Parathyroid adenoma (tissue), 2 donors: ENCODE data around the gene MTUS2.

Source experiments
- H2AFZ ChIP-seq: fragments of 300-600 bp; sonication (generic); one replicate; pipeline ENCODE4 v1.7.0; 2017; ENCODE audit warnings: antibody characterized with exemption, mild to moderate bottlenecking
- H3K27ac ChIP-seq: fragments of 300-600 bp; sonication (generic); one replicate; pipeline ENCODE4 v1.7.0; 2017
- H3K27me3 ChIP-seq: fragments of 300-600 bp; sonication (generic); one replicate; pipeline ENCODE4 v1.7.0; 2017; ENCODE audit warnings: low read length; ENCODE audit not compliant: control insufficient read depth, insufficient read depth
- H3K36me3 ChIP-seq: fragments of 300-600 bp; sonication (generic); one replicate; pipeline ENCODE4 v1.7.0; 2017; ENCODE audit warnings: low read length; ENCODE audit not compliant: control insufficient read depth, insufficient read depth
- H3K4me1 ChIP-seq: fragments of 300-600 bp; sonication (generic); one replicate; pipeline ENCODE4 v1.7.0; 2017; ENCODE audit warnings: control low read depth
- H3K4me2 ChIP-seq: fragments of 300-600 bp; sonication (generic); one replicate; pipeline ENCODE4 v1.7.0; 2017; ENCODE audit warnings: low read length
- H3K4me3 ChIP-seq: fragments of 300-600 bp; sonication (generic); one replicate; pipeline ENCODE4 v1.7.0; 2017; ENCODE audit warnings: low read depth, low read length
- H3K79me2 ChIP-seq: fragments of 300-600 bp; sonication (generic); one replicate; pipeline ENCODE4 v1.7.0; 2017; ENCODE audit warnings: control low read depth
- H3K9ac ChIP-seq: fragments of 300-600 bp; sonication (generic); one replicate; pipeline ENCODE4 v1.7.0; 2017; ENCODE audit warnings: mild to moderate bottlenecking
- H3K9me3 ChIP-seq: fragments of 300-600 bp; sonication (generic); one replicate; pipeline ENCODE4 v1.7.0; 2017; ENCODE audit warnings: low read length; ENCODE audit not compliant: control insufficient read depth
- CTCF ChIP-seq: fragments of 300-600 bp; sonication (generic); IDR thresholded peaks from one replicate; pipeline ENCODE4 v1.7.0; 2017; ENCODE audit warnings: antibody characterized with exemption, mild to moderate bottlenecking
- donor health status: primary hyperparathyroidism.

MTUS2 gene

GRCh38 chr13:29453617-29454011 lies 633.5 kb downstream of the MTUS2 start:
- Histone ChIP-seq H3K9me3 (no peaks in the 10 kb centered on the region), H3K27ac (no peak overlapping the region), H3K4me2 (no peak overlapping the region), H3K79me2 (no peaks in the 10 kb centered on the region), H3K9ac (no peak overlapping the region), H2AFZ (no peak overlapping the region), H3K4me1 (no peaks in the 10 kb centered on the region), H3K27me3 (no peaks in the 10 kb centered on the region), H3K36me3 (no peaks in the 10 kb centered on the region), H3K4me3 (no peak overlapping the region)
- no peak for TF ChIP-seq CTCF

GRCh38 chr13:29454931-29455481 lies 634.9 kb downstream of the MTUS2 start:
- H3K4me2 ChIP-seq, result no peak overlapping the region
- H3K4me1 ChIP-seq, result no peaks in the 10 kb centered on the region
- no peak overlapping the region for H3K9ac ChIP-seq
- peaks cover 2% of the 10 kb centered on the region for H3K9me3 ChIP-seq
- H3K27me3 ChIP-seq, result no peaks in the 10 kb centered on the region
- H3K36me3 ChIP-seq, result no peaks in the 10 kb centered on the region
- H3K4me3 ChIP-seq, result no peak overlapping the region
- H3K27ac ChIP-seq, result no peak overlapping the region
- H3K79me2 ChIP-seq, result no peaks in the 10 kb centered on the region
- no peak for TF ChIP-seq CTCF
- H2AFZ ChIP-seq, result no peak overlapping the region

GRCh38 chr13:29456419-29456818 lies 636.3 kb downstream of the MTUS2 start:
- Histone ChIP-seq H3K9ac (no peak overlapping the region), H3K4me2 (no peak overlapping the region), H2AFZ (no peak overlapping the region), H3K9me3 (peaks cover 3% of the 10 kb centered on the region), H3K27me3 (no peaks in the 10 kb centered on the region), H3K4me3 (no peak overlapping the region), H3K4me1 (no peaks in the 10 kb centered on the region), H3K36me3 (no peaks in the 10 kb centered on the region), H3K27ac (no peak overlapping the region), H3K79me2 (no peaks in the 10 kb centered on the region)
- TF ChIP-seq CTCF, result no peak

- TF ChIP-seq CTCF, result no peak
- H3K4me2 ChIP-seq, result no peak overlapping the region
- H3K27ac ChIP-seq, result no peak overlapping the region
- no peak overlapping the region for H2AFZ ChIP-seq
- H3K4me3 ChIP-seq, result no peak overlapping the region
- peaks cover 3% of the 10 kb centered on the region for H3K9me3 ChIP-seq
- no peaks in the 10 kb centered on the region for H3K36me3 ChIP-seq
- no peaks in the 10 kb centered on the region for H3K4me1 ChIP-seq
- H3K27me3 ChIP-seq, result no peaks in the 10 kb centered on the region
- no peak overlapping the region for H3K9ac ChIP-seq
- no peaks in the 10 kb centered on the region for H3K79me2 ChIP-seq
Observed at GRCh38 chr13:29457299-29457698, 637.2 kb downstream of the MTUS2 start.

GRCh38 chr13:29458419-29458818 lies 638.3 kb downstream of the MTUS2 start:
- Histone ChIP-seq H3K4me3 (no peak overlapping the region), H3K27me3 (no peaks in the 10 kb centered on the region), H3K36me3 (no peaks in the 10 kb centered on the region), H3K79me2 (no peaks in the 10 kb centered on the region), H2AFZ (no peak overlapping the region), H3K4me1 (no peaks in the 10 kb centered on the region), H3K27ac (no peak overlapping the region), H3K9me3 (peaks cover 3% of the 10 kb centered on the region), H3K9ac (no peak overlapping the region), H3K4me2 (no peak overlapping the region)
- no peak for TF ChIP-seq CTCF
